SK-N-DZ (cell line): ENCODE data around the gene KRTAP5-3.

Experiments used
- DNase-seq: peaks from one replicate; pipeline ENCODE4 v3.0.0-alpha.2; 2015; ENCODE audit warnings: low spot score

KRTAP5-3 gene

DNA sequence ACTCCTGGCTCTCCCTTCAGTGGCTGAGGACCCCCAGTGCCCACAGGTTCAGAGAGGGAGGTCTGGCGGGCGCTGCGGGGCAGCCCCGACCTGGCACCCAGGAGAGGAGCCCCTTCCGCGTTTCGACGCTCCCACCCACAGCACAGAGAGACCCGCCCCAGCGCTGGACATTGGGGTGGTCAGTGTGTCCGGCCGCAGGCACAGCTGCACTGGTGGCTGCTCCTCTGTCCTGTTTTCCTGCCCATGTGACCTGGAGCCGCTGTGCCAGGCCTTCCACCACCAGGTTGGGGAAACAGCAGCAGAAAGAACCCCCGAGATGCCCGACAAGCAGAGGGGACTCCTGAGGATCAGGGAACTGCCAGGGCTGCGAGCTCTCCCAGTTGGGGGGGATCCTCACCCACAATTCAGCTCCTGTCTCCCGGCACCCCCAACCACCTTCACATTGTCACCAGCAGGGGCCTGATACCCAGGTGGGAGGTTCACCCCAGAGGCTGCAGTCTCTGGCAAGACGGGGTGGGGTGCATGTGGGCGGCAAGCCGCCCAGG is 35.0 kb upstream of the KRTAP5-3 start:
- no peak for DNase-seq

DNA sequence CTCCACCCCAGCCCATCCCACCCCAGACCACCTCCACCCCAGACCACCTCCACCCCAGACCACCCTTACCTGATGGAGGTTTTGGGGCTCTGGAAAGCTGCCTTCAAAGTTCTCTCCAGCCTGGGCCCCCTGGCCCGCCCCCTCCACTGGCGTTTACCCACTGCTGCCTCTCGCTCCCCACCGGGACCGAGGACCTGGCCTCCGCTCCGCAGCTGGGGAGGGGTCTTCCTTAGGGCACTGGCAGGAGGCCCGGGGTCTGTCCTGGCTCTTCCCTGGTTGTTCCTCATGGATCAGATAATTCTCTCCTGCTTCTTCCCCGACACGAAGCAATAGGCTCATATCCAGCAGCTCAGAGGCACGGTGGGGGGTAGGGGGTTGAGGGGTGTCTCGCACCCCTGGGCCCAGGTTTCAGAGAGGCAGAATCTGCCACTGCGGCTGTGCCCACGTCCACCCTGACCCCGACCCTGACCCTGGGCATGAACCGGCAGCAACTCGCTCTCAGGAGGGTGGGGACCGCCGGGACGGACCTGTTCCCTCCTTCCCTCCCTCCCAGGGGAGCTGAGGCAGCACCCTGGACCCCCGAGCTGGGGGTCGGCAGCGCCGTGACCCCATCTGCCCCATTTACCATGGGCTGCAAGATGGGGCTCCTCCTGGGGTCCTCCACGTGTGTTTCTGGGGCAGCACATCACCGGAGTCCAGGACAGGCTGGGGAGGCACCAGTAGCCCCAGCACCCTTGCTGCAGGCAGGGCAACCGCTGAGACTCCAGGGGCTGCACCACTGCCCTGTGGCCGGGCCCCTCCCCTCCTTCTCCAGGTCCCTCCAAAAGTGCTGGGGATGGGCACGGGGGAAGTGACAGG is 34.3 kb upstream of the KRTAP5-3 start:
- no peak for DNase-seq

DNA sequence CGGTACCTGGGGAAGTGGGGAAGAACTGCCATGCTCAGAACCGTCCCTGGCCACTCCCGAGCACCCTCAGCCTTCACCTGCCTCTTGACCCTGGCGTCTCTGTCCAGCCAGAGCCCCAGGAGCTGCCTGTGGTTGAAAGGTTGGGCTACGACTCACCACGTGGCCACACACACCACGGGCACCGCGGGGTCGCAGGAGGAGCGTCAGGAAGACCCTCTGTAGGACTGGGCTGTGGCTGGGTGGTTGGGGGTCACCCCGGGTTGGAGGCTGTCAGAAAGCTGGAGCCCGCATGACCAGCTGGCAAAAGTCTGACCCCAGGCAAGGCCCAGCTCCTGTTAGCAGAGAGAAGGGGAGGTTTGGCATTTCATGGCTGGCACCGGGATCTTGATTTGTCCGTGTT is 32.8 kb upstream of the KRTAP5-3 start:
- no peak for DNase-seq

DNA sequence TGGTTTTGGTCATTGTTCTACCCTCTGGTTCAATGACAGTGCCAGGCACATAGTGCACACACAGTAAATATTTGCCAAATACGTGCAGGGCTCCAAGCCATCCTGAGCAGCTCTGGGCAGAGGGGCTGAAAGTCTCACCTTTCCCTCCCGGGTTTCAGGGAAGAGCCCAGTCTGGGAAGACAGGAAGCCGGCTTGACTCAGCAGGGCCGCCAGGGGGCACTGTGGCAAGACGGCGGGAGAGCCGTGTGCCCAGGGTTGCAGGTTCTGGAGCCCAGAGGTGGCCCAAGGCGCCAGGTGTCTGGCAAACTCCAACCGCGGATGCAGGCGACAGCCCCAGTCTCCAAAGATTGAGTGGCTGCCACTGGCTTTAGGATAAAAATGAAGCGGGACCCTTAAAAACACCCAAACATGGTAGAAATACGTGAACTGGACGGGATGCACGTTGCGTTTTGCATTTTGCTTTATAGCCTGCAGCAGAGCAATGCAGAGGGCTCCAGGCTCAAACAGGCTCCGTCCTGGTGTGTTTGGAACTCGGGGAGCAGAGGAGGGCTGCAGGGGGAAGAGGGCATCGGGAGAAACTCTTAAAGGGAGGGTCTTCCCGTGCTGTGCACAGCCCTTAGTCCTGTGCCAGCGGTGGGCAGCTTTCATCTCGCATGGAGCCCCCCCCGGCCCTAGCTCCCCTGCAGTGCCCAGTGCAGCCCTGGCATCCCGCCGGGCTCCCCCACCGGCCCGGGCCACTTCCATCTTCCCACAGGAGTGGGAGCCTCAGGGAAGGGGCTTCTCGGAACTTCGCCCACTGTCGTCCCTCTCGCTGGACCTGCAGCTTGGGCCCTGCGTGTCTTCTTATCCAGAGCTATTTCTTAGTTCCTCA is 32.0 kb upstream of the KRTAP5-3 start:
- peak; percentile 47 for DNase-seq

DNA sequence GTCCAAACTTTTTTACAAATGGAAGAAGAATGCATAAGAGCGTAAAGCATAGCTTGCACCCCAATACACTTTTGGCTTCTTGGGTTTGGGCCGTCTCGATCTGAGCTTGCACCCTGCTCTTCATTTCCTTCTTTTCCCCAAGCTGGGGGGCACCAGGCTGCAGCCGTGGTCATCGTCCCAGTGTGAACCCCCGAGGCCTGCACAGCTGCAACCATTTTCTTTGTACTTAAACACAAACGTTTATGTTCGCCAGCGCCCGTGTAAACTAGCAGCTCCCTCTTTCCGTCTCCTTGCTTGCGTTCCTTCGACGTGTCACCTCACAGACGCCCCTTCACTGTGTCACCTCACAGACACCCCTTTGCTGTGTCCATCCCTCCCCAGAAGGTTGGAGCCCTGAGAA is 31.4 kb upstream of the KRTAP5-3 start:
- no peak for DNase-seq

DNA sequence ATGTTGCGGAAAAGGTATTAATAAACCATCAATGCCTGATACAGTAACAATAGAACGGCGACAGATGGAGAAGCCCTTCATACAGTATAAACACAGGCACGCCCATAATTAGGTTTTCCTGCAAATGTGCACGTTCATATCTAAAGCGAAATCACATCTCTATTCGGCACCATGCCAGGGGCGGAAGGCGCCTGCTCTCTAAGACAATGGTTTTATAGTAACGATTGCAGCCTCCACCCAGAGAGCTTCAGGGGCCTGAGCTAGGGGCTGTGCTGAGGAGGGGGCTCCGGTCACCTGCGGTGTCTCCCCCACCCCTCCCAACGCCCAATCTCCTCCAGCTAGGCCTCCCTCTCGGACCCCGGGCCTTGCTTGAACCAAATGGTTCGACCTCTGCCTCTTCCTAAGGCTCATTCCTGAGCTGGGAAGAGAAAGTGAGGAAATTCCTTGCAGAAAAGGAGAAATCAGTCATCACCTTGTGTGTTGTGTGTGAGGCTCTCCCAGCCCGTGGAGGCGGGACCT is 30.9 kb upstream of the KRTAP5-3 start:
- peak; percentile 82 for DNase-seq

DNA sequence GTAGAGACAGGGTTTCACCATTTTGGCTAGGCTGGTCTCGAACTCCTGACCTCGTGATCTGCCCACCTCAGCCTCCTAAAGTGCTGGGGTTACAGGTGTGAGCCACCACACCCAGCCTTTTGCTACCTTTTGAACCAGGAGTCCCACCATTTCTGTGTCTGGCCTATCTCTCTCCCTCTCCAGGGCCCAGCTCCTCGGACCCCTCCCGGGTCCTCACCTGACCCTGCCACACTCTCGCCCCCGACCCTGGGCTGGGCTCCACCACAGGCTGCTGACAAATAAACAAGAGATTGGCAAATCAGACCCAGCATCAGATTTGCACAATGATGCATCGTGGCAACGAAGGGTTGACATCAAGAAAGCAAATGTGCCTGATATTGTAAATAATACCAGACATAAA is 30.1 kb upstream of the KRTAP5-3 start:
- DNase-seq = no peak

DNA sequence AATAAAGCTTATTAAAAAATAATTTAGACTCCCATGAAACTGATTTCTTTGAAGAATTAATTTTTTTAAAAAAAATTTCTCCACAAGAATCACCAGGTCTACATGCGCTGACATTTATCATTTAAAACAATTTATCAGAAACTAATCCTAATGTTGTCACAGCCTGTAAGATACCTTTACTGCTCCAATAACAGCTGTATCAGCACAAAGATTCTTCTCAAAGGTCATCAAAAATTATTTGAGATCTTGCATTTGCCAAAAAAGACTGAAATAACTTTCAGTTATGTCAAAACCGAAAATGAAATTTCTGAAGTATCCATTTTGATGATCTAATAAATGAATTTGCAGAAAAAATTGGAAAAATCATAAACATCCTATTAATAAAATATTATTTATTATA is 29.4 kb upstream of the KRTAP5-3 start:
- DNase-seq = no peak

DNA sequence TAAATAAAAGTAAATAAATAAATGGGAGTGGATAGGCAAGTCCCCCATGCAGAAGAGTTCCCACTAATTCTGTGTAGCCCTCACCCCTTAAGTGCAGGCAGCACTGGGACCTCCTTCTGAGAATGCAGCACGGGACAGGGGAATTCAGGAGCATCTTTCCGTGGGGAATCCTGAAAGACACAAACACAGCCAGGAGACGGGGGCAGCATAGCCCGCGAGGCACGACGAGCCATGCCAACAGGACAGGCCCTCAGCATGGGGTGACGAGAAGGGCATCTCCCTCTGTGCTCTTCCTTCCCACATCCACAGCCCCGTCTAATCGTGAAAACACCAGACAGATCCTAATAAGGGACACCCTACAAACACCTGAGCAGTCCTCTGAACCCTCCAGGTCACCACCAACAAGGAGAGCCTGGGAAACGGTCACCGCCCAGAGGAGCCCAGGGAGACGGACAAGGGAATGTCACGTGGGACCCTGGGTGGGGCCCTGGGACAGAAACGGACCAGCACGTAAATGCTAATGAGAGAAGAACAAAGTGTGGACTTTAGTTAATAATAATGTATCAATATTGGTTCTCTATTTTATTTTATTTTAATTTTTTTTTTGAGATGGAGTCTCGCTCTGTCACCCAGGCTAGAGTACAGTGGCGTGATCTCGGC is 28.2 kb upstream of the KRTAP5-3 start:
- DNase-seq = no peak

DNA sequence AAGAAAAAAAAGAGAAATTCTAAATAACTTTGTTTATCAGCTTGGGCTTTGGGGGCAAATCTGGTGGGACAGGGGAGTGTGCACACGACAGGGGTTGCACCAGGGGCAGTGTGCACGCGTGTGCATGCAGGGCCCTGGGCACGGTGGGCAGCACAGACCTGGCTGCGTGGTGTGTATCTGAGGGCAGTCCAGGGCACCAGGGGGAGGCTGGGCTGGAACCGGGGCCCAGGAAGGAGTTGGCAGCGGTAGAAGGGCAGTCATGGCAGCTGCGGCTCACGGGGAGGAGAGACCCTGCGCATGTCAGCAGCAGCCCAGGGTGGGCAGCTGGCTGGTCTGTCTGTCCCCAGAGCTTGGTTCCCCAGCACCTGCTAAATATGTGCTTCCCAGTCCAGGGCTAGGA is 25.6 kb upstream of the KRTAP5-3 start:
- DNase-seq = no peak

DNA sequence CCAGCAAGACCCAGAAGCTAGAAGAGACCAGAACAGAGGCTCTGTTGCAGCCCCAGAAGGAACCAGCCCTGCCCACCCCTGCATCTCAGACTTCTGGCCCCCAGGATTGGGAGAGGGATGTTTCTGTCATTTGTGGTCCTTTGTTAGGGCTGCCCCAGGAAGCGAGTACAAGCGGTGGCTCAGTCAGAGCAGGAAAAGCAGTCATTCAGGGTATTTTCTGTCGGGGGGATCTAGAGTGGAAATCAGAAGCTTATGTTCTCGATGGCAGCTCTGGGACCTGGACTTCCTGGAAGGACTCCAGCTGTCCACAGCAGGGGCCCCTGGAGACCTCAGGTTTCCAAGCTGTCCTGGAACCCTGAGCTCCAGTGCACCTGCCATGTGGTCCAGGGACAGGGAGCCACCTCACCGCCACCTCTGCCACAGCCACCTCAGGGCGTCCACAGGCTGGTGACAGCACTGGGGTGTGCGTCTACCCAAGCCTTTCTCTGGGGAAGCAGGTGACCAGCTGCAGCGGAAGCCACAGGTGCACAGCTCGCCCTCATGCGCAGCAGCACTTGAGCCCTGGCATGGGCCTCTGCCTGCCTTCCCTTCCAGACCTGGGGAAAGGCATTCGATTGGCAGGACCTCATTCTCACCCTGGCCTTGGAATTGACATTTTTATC is 23.9 kb upstream of the KRTAP5-3 start:
- DNase-seq = no peak

DNA sequence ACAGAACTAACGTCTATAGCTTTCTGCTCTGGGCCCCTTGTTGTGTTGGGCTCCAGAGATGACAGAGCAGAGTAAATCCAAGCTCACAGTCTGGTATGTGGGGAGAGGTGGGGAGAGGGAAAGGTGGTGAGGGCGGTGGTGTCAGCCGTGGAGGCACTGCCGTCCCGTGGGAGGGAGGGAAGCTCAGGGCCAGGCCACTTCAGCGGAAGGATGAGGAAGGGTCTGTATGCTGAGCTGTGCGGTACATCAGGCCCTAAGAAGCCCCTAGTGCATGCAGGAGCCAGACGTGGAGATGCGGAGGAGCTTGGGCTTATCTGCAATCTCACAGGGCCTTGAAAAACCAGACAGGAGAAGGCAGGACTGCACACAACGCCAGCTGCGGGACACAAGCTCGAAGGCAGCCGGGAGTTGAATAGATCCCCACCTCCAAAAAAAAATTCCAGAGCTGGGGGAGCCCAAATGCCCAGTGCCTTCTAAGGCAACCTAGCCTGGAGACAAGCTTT is 22.9 kb upstream of the KRTAP5-3 start:
- DNase-seq = peak; percentile 59

DNA sequence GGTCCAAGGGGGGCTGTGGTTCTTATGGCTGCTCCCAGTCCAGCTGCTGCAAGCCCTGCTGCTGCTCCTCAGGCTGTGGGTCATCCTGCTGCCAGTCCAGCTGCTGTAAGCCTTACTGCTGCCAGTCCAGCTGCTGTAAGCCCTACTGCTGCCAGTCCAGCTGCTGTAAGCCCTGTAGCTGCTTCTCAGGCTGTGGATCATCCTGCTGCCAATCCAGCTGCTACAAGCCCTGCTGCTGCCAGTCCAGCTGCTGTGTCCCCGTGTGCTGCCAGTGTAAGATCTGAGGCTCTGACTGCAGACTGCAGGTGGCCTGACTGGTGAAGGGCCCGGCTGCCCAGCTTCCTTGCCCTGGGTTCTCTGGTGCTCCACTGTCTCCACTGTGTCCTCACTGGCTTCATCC is 22.0 kb upstream of the KRTAP5-3 start:
- no peak for DNase-seq

DNA sequence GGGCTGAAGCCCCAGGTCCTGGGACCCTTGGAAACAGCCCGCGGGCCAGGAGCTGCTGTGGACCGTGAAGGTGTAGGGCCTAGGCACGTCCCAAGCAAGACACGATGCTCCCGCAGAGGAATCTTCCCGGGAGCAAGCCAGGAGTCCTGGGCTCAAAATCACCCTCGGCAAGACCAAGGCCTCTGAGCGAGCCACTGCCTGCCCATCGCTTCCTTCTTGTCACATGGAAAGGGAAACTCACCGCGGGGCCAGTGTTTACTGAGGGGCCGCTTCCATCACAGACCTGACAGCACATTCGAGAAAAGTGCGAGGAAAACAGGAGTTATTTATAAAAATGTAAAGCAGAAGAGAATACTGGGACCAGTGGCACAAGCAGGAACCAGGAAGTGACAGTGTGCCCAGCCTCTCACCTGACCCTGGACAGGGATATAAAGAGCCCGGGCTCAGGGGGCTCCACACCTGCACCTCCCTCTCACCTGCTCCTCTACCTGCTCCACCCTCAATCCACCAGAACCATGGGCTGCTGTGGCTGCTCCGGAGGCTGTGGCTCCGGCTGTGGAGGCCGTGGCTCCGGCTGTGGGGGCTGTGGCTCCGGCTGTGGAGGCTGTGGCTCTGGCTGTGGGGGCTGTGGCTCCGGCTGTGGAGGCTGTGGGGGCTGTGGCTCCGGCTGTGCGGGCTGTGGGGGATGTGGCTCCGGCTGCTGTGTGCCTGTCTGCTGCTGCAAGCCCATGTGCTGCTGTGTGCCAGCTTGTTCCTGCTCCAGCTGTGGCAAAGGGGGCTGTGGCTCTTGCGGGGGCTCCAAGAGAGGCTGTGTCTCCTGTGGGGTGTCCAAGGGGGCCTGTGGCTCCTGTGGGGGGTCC is 21.3 kb upstream of the KRTAP5-3 start, which contains the start of gene KRTAP5-5:
Gene KRTAP5-5 (plus strand): TSS at position 450 of the 860 bp plus-strand sequence. CDS start 66 bp downstream, at position 516.
- DNase-seq = no peak

DNA sequence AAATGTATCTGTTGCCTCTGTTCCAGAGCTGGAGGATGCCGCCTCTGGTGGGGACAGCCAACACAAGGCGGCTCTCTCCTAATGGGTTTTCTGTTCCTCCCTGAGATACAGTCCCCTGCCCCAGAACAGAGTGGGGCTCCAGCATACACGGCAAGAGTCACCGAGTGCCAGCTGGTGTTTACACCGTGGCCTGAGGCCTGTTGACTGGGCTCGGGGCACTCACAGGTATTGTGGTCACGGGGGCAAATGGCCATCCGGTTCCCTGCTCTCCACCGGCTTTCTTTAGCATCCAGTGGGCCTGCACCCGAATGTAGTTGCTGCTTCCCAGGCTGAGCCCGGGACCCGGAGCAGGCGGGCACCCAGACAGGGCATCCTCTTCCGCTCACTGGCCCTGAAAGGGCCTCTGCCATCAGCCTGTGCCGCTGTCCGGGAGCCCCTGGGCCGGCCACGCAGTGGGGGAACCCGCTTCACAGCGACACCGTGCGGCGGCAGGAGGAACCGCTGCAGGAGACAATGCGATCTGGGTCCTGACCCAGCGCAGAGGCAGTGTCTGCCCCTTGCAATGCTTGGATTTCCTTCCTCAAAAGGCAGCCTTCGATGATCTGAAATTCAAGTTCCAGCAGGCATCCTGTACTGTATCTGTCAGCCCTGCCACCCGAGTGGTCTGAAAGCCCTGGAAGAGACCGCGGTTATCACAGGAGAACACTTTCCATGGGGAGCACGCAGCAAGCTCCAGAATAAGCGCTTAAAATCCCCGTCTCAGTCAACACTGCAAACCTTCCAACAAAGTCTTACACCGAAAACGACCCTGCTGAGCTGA is 20.5 kb upstream of the KRTAP5-3 start:
- DNase-seq = peak; percentile 43

DNA sequence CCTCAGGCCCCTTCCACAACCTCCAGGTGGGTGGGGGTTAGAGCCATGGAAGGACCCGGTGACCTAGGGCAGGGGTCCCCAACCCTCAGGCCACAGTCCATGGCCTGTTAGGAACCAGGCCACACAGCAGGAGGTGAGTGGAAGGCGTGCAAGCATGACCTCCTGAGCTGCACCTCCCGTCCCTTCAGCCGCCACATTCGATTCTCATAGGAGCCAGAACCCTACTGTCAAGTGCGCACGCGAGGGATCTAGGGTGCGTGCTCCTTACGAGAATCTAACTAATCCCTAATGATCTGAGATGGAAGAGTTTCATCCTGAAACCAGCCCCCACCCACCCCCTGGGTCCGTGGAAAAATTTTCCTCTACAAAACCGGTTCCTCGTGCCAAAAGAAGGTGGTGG is 17.3 kb upstream of the KRTAP5-3 start:
- no peak for DNase-seq

DNA sequence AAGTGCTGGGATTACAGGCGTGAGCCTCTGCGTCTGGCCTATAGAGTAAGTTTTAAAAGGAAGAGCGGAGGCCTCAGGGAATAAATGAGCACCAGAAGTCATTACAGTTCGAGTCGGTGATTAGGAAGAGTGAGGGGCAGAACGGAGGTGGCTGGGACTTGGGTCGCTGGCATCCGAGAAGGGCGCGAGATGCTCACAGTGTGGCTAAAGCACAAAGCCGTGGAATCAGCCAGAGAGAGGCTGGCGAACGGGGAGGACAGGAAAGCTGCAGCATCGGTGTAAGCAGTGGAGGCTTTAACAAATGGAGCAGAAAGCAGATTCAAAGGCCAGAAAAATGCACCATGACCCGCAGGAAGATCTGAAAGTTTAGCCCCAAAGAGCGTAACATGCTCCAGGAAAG is 16.4 kb upstream of the KRTAP5-3 start:
- no peak for DNase-seq

DNA sequence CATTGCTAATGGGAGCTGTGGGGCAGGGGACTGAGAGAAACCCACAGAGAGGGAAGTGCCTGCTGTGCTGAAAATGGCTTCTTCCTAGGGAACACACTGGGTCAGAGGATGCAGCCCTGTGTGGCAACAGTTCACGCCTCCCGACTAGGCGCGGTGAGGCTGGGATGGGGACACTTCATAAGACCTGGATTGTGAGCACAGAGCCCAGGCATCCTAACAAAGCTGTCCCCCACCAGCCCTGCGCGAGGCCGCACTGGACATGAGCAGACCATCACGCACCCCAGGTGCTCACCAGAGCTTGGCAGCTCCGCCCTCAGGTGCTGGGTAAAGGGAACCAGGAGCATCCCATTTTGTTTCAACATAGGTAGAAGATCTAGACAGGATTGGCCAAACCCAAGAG is 15.5 kb upstream of the KRTAP5-3 start:
- DNase-seq = no peak

DNA sequence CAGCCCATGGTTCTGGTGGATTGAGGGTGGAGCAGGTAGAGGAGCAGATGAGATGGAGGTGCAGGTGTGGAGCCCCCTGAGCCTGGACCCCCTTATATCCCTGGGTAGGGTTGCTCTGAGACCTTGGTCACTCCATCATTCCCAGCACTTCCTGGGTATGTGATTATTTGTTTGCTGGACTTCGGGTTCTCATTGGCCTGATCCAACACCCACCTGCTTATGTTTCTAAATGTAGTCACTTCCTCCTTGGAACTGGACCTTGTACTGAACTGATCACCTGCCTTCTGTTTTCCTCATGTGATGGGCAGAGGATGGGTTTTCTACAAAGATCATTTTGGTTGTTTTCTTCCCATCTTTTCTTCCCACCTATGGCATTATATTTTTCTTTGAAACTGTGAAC is 13.8 kb upstream of the KRTAP5-3 start, which contains the start of gene KRTAP5-4:
Gene KRTAP5-4 (minus strand): TSS at position 53 of the 400 bp plus-strand sequence. CDS start 45 bp downstream, at position 8.
- DNase-seq = no peak
